GM12878 (cell line): Measurements from ENCODE around the gene MUC5B. TPM values are rescaled to one million over a fixed set of nuclear protein-coding genes. Genes with fewer than 3 reads are reported as not detected.

Experiments
- ATAC-seq: fragments of 200-7000 bp; cut with Tn5 transposase; 3 replicates; pipeline ENCODE4 v1.9.1; 2020; ENCODE audit warnings: mild to moderate bottlenecking, moderate library complexity
- BruUV-seq: library from RNA; stranded (reverse); fragments of 400-500 nt; replicated peaks from 2 replicates; lab custom pipeline; 2021; lab: Mats Ljungman, UMichigan
- CTCF ChIA-PET: fragments of 300-600 bp; sonication (Branson Sonifier 250); formaldehyde crosslinking; extraction: SDS; loops from one replicate; lab custom pipeline; 2021; ENCODE audit warnings: inconsistent platforms; lab: Yijun Ruan, JAX
- POLR2A ChIA-PET: fragments of 350-600 bp; formaldehyde crosslinking; extraction: SDS; loops from one replicate; lab custom pipeline; 2021; ENCODE audit warnings: inconsistent platforms; lab: Charles Lee
- RAD21 ChIA-PET: fragments of 300-600 bp; sonication (Branson Sonifier 250); formaldehyde crosslinking; loops from one replicate; lab custom pipeline; 2023; ENCODE audit warnings: antibody characterized with exemption; ENCODE audit not compliant: unreplicated experiment; lab: Charles Lee
- SMC1A ChIA-PET: fragments of 300-600 bp; sonication (Branson Sonifier 250); formaldehyde crosslinking; loops from one replicate; lab custom pipeline; 2023; ENCODE audit not compliant: unreplicated experiment, uncharacterized antibody; lab: Charles Lee
- DNase-seq: peaks from one replicate; pipeline ENCODE4 v3.0.0-alpha.2; 2011; ENCODE audit warnings: low read depth, low spot score
- FAIRE-seq: peaks from 3 replicates; lab custom pipeline; 2011; peaks lifted over from hg19 to GRCh38; lab: Jason Lieb, UNC
- H2AFZ ChIP-seq: 2 replicates; pipeline ENCODE4 v1.6.0; 2011; ENCODE audit warnings: low read depth, low read length, control low read depth; ENCODE audit not compliant: control insufficient read depth
- H3K27ac ChIP-seq: 2 replicates; pipeline ENCODE4 v1.5.1; 2011; ENCODE audit warnings: control low read depth; ENCODE audit not compliant: control insufficient read depth, insufficient read depth
- H3K27me3 ChIP-seq, 2 experiments: replicated peaks in 1 of 2; 2 replicates each; pipeline versions ENCODE4 v1.6.0 to v1.6.1; 2011; ENCODE audit warnings: low read length in 1 of 2; ENCODE audit not compliant: control insufficient read depth in 2 of 2, insufficient read depth in 2 of 2
- H3K36me3 ChIP-seq, 2 experiments: 2 replicates each; pipeline ENCODE4 v1.5.1; 2011; ENCODE audit warnings: low read length in 1 of 2; ENCODE audit not compliant: control insufficient read depth in 2 of 2, insufficient read depth in 2 of 2
- H3K4me1 ChIP-seq: 2 replicates; pipeline ENCODE4 v1.6.1; 2011; ENCODE audit warnings: mild to moderate bottlenecking, low read length, moderate library complexity, mixed read lengths; ENCODE audit not compliant: control insufficient read depth, insufficient read depth
- H3K4me2 ChIP-seq: 2 replicates; pipeline ENCODE4 v1.6.0; 2011; ENCODE audit warnings: control low read depth; ENCODE audit not compliant: control insufficient read depth, insufficient read depth
- H3K4me3 ChIP-seq: fragments of 200-600 bp; sonication (generic); 2 replicates; pipeline ENCODE4 v1.5.1; 2016
- H3K79me2 ChIP-seq: 2 replicates; pipeline ENCODE4 v1.6.0; 2011; ENCODE audit warnings: low read length; ENCODE audit not compliant: control insufficient read depth, insufficient read depth
- H3K9ac ChIP-seq: 2 replicates; pipeline ENCODE4 v1.8.0; 2011; ENCODE audit warnings: low read length, control low read depth, mixed read lengths; ENCODE audit not compliant: control insufficient read depth, insufficient read depth
- H3K9me3 ChIP-seq: replicated peaks from 3 replicates; pipeline ENCODE4 v1.5.1; 2011; ENCODE audit warnings: mild to moderate bottlenecking, low read length; ENCODE audit not compliant: control insufficient read depth, insufficient read depth
- H4K20me1 ChIP-seq: 2 replicates; pipeline ENCODE4 v1.6.0; 2011; ENCODE audit not compliant: control insufficient read depth, insufficient read depth
- CBFB ChIP-seq: IDR thresholded peaks from 2 replicates; pipeline ENCODE4 v1.6.1; 2016; ENCODE audit warnings: antibody characterized with exemption, low read depth
- KLF5 ChIP-seq: fragments of 450-650 bp; IDR thresholded peaks from 2 replicates; pipeline ENCODE4 v1.6.1; 2014; ENCODE audit warnings: mild to moderate bottlenecking; ENCODE audit not compliant: partially characterized antibody
- MYB ChIP-seq: fragments of 150-350 bp; IDR thresholded peaks from 2 replicates; pipeline ENCODE4 v1.6.1; 2014; ENCODE audit warnings: mild to moderate bottlenecking, low read depth, low read length, borderline replicate concordance
- NFXL1 ChIP-seq: fragments of 450-650 bp; IDR thresholded peaks from 2 replicates; pipeline ENCODE4 v1.6.1; 2017; ENCODE audit warnings: antibody characterized with exemption, mild to moderate bottlenecking, borderline replicate concordance
- NR2F1 ChIP-seq: fragments of 450-650 bp; conservative IDR thresholded peaks from 2 replicates; pipeline ENCODE4 v1.6.1; 2017; ENCODE audit warnings: mild to moderate bottlenecking
- PAX8 ChIP-seq: fragments of 450-650 bp; IDR thresholded peaks from 2 replicates; pipeline ENCODE4 v1.6.1; 2017; ENCODE audit warnings: mild to moderate bottlenecking, moderate library complexity
- SMAD1 ChIP-seq: fragments of 450-650 bp; IDR thresholded peaks from 2 replicates; pipeline ENCODE4 v1.6.1; 2018; ENCODE audit warnings: mild to moderate bottlenecking, low read depth; ENCODE audit not compliant: partially characterized antibody
- SREBF2 ChIP-seq: IDR thresholded peaks from 2 replicates; pipeline ENCODE4 v1.6.1; 2012; ENCODE audit warnings: mild to moderate bottlenecking, low read length
- STAT3 ChIP-seq: IDR thresholded peaks from 2 replicates; pipeline ENCODE4 v1.6.1; 2011; ENCODE audit warnings: low read depth, low read length, improper control_type of control experiment
- TCF3 ChIP-seq: IDR thresholded peaks from 2 replicates; pipeline ENCODE4 v1.6.1; 2012; ENCODE audit warnings: low read depth, mild to moderate bottlenecking, low read length, borderline replicate concordance; ENCODE audit not compliant: insufficient read depth
- ZNF384 ChIP-seq: IDR thresholded peaks from 2 replicates; pipeline ENCODE4 v1.6.1; 2012; ENCODE audit warnings: low read depth, mild to moderate bottlenecking, low read length, improper control_type of control experiment, borderline replicate concordance
- WGBS: methylation state at CpG from one replicate; pipeline ENCODE4 v1.1.6; 2016; ENCODE audit warnings: low lambda C conversion rate; ENCODE audit not compliant: insufficient replicate concordance, insufficient coverage; ENCODE audit errors: missing lambda C conversion rate; 5-methylcytosine and 5-hydroxymethylcytosine counted together
- in situ Hi-C: fragments of 300-500 bp; cut with MboI; formaldehyde crosslinking; loops from 9 replicates; pipeline ENCODE4 v1.14.3; 2018; ENCODE audit warnings: mixed read lengths
- intact Hi-C: fragments of 100-400 bp; cut with micrococcal nuclease; formaldehyde crosslinking; loops from one replicate; pipeline ENCODE4 v1.14.2; 2022; ENCODE audit not compliant: unreplicated experiment
- polyA plus RNA-seq, 11 experiments: library from polyadenylated mRNA; depleted of rRNA in 4 of 11; unstranded in 6 of 11; stranded (reverse) in 5 of 11; fragments of >200 nt; fragmentation: Nextera tagmentation in 4 of 11; fragmentation: Illumina TruSeq in 1 of 11; extraction: Ambion mirVana in 4 of 11; extraction: Trizol in 1 of 11; gene quantifications; 1 replicate in 1 of 11; 2 replicates in 10 of 11; pipeline versions ENCODE4 v1.2.1 to v1.2.3, GENCODE V29; 2011 to 2016; ENCODE audit warnings: inconsistent platforms in 2 of 11, missing spikeins in 2 of 11, low read depth in 1 of 11
- total RNA-seq, 4 experiments: library from RNA; depleted of rRNA in 3 of 4; stranded (reverse); fragments of >200 nt in 3 of 4; fragmentation: Illumina TruSeq in 1 of 4; extraction: Trizol in 1 of 4; gene quantifications; 2 replicates each; pipeline versions ENCODE4 v1.2.1 to v1.2.3, GENCODE V29; 2013 to 2021

MUC5B gene
- total and polyA plus RNA-seq, 10 of the 15 experiments (the other 5 are each of a cell fraction or from before 2014, with no cell fraction given): 1.5 TPM; not detected in 9

- SMC1A ChIA-PET: no interaction called here
- no peak for ATAC-seq
- H3K4me3 ChIP-seq: no peak overlapping the region
- no peaks in the 10 kb centered on the region for H3K36me3 ChIP-seq
- TF ChIP-seq SMAD1: no peak
- no peak for TF ChIP-seq NFXL1
- TF ChIP-seq KLF5: no peak
- TF ChIP-seq MYB: no peak
- no peak for TF ChIP-seq SREBF2
- TF ChIP-seq, all 136 proteins: peak for 0
- no peaks in the 10 kb centered on the region; the same call in 2 of the 3 replicates for H3K9me3 ChIP-seq
- DNase-seq: no peak
- RAD21 ChIA-PET: interaction anchor here (2.1 kb wide), 1 partner anchor 375 kb away, joined by 6 read pairs; no protein-coding TSS in a partner anchor
- in situ Hi-C loops: no loop called here
- BruUV-seq: no TSS peak
- H3K79me2 ChIP-seq: no peaks in the 10 kb centered on the region
- H2AFZ ChIP-seq: no peak overlapping the region
- no peaks in the 10 kb centered on the region for H3K4me1 ChIP-seq
- H3K27me3 ChIP-seq: no peaks in the 10 kb centered on the region
- H3K9ac ChIP-seq: no peak overlapping the region
- intact Hi-C loops: no loop called here
- 61% methylated on average over 27 of the region's 27 CpGs for WGBS
- no peaks in the 10 kb centered on the region for H4K20me1 ChIP-seq
- FAIRE-seq: no peak
- no peak overlapping the region for H3K4me2 ChIP-seq
- CTCF ChIA-PET: interaction anchor here (1.1 to 1.9 kb wide), 2 partner anchors 63 to 376 kb away, joined by 3 to 6 read pairs; no protein-coding TSS in a partner anchor
- H3K27ac ChIP-seq: no peak overlapping the region
- POLR2A ChIA-PET: no interaction called here
Measured at GRCh38 chr11:1199241-1199750, 23.6 kb upstream of the MUC5B start.

- Histone ChIP-seq H3K4me1 (no peaks in the 10 kb centered on the region), H3K4me2 (no peak overlapping the region), H3K27me3 (no peaks in the 10 kb centered on the region), H2AFZ (no peak overlapping the region), H3K9ac (no peak overlapping the region), H3K27ac (no peak overlapping the region), H3K4me3 (no peak overlapping the region), H3K79me2 (no peaks in the 10 kb centered on the region), H4K20me1 (no peaks in the 10 kb centered on the region), H3K36me3 (no peaks in the 10 kb centered on the region), H3K9me3 (no peaks in the 10 kb centered on the region; the same call in 2 of the 3 replicates)
- FAIRE-seq: no peak
- ChIA-PET POLR2A (no interaction called here), CTCF (interaction anchor here (1.1 to 1.9 kb wide), 2 partner anchors 62 to 375 kb away, joined by 3 to 6 read pairs; no protein-coding TSS in a partner anchor), RAD21 (interaction anchor here (2.1 kb wide), 1 partner anchor 375 kb away, joined by 6 read pairs; no protein-coding TSS in a partner anchor), SMC1A (no interaction called here)
- intact Hi-C loops: no loop called here
- ATAC-seq: no peak
- no TSS peak for BruUV-seq
- 69% methylated on average over 47 of the region's 47 CpGs for WGBS
- DNase-seq: no peak
- TF ChIP-seq TCF3 (no peak), CBFB (no peak), KLF5 (no peak), ZNF384 (no peak), NR2F1 (no peak), STAT3 (no peak), PAX8 (no peak)
- in situ Hi-C loops: no loop called here
Measured at GRCh38 chr11:1199751-1200610, 22.9 kb upstream of the MUC5B start.
